DMS114 treated with DMSO at 0.1 percent for 48 hours (cell line): ENCODE data around the gene TMEM245.

Experiments
- DNase-seq: peaks from one replicate; lab custom pipeline; 2025; ENCODE audit not compliant: unreplicated experiment; lab: John Stamatoyannopoulos, UW

Gene TMEM245

DNA sequence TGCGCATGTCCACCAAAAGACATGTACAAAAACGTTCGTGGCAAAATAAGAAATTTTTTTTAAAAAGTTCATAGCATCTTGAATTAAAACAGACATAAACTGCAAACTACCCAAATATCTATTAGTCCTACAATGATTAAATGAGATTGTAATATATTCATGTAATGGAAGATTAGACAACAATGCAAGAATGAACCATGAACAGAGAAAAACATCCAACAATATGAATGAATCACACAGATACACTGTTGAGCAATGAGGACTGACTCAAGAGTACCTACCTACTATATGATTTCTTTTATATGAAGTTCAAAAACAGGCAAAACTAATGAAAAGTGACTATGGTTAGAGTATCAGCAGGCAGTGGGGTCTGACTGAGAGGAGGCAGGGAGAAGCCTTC is 88.5 kb downstream of the TMEM245 start:
- no peak for DNase-seq

DNA sequence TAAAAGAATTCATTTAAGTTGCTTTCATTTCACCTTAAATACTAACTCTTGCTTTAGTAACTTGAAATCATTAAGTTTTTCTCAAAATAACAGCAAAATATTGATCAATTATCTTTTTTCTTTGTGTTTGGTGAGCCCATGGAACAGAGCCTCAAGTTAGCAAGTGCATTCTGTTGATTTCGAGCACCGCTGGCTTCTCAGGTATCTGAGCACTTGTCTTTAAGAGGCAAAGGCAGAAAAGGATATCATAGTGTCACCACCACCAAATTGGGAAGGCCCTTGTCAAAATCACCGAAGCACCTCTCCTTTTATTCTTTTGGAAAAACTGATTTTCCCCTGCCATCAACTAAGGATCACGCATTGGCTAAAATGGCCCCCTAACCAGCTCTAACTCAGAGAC is 89.3 kb downstream of the TMEM245 start:
- DNase-seq = no peak

DNA sequence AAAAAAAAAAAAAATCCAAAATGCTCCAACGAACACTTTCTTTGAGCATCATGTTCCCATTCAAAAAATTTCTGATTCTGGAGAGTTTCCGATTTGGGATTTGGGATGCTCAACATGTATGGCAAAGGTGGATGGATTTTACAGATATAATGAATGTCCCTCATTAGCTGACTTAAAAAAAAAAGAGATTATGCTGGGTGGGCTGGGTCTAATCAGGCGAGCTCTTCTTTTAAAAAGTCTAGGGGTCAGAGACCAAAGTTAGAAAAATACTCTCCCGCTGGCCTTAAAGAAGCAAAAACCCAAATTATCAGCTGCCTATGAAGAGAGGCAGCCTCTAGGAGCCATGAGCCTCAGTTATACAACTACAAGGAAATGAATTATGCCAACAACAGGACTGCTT is 91.3 kb downstream of the TMEM245 start:
- no peak for DNase-seq

DNA sequence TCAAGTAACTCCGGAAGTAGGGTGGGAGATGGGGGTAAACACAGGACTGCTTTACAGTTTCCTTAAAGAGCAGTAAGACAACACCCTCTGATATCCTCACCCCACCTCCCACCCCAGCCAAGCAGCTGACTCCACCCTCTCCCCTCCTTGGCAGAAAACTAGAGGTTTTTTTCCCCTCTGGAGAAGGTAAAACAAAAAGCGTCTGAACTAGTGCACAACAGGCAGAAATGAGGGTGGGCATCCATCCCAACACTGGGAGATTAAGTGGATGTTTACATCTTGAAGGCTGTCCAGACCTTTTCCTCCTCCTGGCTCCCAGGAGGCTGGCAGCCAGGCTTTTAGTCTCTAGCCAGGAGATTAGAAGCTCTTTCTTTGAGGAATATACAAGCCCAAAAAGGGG is 92.6 kb downstream of the TMEM245 start:
- no peak for DNase-seq

DNA sequence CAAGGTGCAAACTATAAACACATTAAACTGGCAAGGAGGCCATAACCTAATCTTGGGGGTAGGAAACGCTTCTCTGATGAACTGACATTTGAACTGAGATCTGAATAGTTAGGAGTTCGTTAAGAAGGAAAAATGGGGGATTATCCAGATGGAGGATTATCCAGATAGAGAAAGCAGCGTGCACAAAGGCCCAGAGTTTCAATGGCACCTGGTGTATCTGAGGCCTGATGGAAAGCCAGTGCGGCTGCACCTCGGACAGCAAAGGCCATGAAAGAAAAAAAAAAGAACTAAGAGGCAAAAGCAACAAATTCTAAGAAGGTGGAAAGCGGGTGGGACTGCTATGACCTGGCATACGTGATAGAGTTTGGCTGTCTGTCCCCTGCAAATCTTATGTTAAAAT is 93.4 kb downstream of the TMEM245 start:
- DNase-seq = no peak

DNA sequence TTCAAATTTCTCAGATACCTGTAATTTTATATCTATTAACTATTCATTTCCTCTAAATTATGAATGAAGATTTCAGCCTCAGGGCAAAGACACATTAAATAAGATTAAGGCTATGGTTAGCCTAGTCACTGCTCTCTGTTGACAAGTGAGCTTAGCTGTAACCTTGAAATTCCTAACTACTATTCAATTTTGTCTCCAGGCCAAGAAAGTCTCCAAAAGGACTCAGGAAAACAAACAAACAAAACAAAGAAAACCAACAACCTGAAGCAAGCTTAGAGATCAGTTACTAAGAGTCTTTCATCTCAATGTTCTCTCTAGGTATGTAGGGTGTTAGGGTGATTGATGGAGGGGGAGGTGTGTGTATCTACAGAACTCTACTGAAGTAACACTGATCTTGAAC is 96.9 kb downstream of the TMEM245 start:
- no peak for DNase-seq

DNA sequence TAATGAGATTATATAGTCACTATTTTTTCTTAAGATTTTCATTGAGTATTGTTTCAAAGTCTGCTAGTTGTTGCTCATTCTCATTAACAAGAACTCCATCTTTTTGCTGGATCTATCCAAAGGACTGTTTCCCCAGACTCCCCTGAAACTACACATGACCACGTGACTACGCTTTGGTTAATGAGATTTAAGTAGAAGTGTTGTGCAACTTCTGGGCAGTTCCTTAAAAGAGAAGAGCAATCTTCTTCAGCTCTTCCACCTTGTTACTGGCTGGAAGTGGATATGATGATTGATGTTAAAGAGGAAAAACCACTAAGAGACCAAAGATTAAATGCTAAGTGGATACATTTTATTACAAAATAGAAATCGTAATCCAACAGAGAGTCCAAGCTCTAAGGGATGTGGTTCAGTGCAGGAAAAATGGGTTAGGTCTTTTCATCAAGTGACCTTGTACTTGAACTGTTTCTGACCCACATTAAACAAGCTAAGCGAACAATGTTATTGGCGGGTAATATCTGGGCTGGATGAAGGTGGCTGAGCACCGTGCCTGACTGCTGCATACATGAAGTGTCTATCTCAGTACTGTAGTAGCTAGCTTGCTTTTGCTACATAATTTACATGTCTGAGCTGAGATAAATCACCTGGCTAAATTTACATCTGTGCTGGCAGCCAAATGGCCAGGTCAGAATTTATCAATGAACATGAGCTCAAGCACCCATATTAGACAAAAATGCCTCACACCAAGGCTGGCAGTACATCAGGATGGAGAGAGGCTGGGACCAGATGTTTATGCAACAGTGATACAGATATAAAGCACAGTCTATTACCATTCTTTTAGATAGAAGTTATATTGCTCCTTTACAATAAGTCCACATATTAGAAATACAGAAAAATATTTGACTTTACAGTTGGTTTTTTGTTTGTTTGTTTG is 98.9 kb downstream of the TMEM245 start:
- no peak for DNase-seq

DNA sequence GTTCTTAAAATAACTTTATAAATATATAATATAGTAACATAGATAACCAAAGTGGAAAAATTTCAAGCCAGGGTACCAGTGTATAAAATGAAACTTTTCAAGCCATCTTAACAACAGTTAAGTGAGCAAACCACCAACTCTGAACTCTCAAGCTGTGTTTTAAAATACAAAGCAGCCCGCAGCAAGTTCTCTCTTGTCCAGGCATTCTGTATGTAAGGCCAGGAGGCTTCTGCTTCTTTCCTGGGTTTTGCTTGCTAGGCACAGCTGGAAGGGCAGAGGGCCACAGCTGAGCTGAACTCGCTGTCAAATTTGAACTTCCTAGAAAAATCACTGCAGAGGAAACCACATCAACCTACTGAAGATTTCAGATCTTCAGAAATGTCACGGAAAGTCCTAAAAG is 99.6 kb downstream of the TMEM245 start:
- no peak for DNase-seq

DNA sequence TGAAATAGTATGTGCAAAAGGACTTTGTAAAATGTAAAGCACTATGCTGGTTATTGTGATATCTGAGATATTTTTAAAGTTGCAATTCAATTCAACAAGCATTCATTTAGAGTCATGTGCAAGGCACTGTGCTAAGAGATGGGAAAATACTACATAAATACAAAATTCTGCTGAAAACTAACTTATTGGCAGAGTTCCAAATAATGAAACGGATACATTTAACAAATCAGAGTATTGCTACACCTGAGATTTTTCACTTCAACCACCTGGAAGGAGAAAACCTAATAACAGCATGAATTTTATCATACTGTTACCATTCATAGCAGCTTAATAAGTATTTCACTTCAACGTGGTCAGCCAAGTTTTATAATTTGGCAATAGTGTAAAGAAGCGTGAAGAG is 100.3 kb downstream of the TMEM245 start:
- no peak for DNase-seq

- no peak for DNase-seq
Measured at GRCh38 chr9:109017493-109017892, 102.3 kb downstream of the TMEM245 start.

DNA sequence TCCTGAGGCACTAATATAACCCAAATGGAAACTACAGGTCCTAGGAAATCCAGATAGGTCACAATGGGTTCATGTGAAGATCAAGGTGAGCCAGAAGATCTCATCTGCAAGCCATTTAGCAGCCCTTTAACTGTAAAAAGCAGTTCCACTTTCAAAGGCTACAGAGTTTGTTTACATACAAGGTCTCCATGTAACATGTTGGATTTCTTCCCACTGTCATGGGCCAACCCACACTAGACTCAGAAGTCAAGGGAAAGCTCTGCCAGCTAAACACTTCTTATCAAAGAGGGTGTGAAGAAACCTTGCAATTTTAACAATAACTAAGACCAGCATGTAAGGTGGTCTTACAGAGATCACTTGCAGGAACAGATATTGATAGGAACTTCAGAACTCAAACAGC is 102.7 kb downstream of the TMEM245 start:
- no peak for DNase-seq

- no peak for DNase-seq
Measured at GRCh38 chr9:109016132-109016531, 103.6 kb downstream of the TMEM245 start.

GRCh38 chr9:109014608-109015280 is 105.0 kb downstream of the TMEM245 start:
- no peak for DNase-seq

DNA sequence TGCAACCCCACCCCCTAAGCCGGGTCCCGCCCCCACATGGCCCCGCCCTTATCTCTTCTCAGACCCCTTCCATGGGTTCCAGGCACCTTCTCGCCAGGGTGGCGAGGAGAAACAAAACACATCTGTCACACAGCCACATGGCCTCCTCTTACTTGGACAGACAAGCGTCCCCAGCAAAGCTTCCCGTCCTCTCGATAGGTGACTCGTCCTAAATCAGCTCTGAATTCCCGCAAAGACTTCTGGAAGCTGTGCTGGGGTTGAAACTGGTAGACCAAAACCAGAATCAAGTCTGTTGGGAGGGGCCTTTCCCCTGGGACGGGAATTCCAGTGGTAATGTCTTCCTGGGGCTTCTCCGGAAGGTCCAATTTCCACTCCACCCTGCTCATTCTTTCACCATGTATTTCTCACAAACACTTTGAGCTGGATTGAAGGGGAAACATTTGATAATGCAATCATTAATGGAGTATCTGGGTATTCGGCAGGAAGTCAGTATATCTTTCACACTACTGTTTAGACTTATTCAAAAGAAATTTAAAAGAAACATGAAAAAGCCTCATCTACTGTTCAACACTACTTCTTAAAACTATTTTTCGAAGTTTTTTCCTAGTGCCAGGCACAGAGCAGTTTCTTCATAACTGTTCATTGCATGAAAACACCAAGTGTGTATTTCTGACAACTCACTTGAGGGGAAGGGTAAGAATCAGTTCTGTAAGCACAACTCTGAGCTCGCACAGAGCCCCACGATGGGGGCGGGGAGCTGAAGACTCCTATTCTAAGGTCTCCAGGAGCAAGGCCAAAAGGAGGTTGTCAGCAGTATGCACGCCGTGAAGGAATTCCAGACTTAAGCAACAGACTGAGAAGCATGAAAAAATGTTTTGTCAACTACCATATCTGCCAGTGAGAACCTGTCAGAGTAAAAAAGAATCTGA is 105.8 kb downstream of the TMEM245 start:
- no peak for DNase-seq

DNA sequence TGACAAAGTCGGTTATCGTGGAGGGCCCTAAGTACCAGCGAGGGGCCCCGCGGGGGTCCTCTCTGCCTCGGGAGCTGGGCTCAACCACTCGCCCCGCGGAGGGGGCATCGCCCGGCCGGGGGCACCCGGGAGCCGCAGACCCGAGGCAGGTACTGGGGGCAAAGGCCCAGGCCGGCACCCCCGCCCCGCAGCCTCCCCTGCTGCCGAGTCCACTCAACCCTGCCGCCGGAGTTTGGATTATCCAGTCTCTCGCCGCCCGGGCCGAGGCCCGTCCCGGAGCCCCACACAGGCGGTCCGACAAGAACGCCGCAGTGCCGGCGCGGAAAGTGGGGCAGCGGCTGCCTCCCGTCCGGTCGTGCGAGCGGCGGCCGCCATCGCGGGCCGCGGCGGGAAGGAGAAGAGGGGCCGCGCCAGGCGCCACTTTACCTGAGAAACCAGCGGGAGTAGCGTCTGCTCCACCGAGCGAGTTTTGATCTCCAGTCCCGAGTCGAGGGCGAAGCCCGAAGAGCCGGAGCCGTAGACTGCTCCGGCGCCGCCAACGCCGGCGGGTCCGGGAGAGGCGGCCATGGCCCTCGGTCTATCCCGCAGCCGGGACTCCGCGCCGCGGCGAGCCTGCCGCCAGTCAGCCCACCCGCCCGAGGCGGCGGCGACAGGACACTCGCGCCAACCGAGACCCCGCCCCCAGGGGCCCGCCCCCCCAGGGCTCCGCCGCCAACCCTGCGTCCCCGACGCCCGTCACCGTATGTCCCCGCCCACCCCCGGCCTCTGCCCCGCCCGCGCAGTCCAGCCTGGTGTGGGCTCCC is 106.7 kb downstream of the TMEM245 start, which contains the start of gene CTNNAL1:
CTNNAL1 (minus strand) TSS at position 624 of the 803 bp plus-strand sequence; CDS start at position 567, 57 bp downstream.
- DNase-seq = peak; percentile 57

GRCh38 chr9:109012009-109012875 is 107.5 kb downstream of the TMEM245 start:
- no peak for DNase-seq

DNA sequence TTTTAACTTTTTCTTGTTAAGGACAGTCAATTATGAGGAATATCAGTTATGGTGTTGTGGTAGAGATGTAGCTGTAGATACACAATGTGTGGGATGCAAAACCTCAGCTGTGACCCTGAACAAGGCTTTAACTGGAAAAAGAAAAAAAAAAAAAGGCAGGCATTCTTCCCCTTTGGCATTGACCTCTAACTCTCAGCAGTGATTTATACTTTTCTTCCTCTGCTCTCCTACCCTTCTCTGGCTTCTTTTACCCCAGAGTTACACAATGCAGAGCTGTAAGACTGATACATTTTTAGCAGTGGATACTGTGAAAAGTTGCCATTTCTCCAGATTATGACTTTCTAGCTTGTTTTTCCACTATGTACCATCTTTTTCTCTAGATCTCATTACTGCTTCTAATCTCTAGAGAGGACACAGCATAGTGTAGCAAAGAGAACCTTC is 108.5 kb downstream of the TMEM245 start:
- DNase-seq = no peak

DNA sequence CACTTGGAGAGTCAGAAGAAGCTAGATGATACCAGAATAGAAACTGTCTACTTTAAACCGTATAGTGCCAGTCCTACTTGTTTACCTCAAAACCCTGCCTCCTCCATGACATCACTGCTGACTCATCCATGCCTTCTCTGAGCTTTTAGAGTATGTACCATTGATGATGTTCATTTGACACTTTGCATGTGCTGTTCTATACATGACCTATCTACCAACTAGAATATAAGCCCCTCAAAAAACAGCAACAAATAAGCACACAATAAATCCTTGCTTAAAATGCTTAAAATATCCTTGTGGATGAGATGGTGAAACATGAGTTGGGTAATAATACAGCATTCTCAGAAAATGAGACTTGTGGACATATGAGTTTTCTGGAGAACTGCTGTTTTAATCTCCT is 109.0 kb downstream of the TMEM245 start:
- no peak for DNase-seq

DNA sequence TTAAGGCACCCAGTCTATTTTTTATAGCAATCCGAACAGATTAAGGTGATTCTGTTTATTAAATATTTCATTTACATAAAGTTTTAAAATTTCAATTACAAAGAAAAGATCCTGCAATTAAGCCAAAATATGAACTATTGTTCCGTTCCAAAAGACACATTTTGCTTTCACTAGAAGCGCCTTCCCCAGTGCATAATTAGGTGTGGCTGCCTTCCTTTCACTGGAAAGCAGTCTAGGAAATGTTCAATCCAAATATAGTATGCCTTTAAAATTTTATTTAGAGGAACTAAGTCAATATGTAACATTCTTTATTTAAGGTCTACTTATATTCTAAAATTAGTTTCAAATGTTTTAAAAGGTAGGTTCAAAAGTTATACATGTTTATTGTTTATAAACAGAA is 114.1 kb downstream of the TMEM245 start:
- DNase-seq = no peak
